Colon (tissue), 2 donors: ENCODE data around the gene EPHB1.

Experiments used
- FAIRE-seq: peaks from 2 replicates; lab custom pipeline; 2012; peaks lifted over from hg19 to GRCh38; lab: Jason Lieb, UNC
- donor health status: control.
- donor health status: control.

EPHB1 gene

GRCh38 chr3:134850761-134851160 is 55.7 kb downstream of the EPHB1 start:
- FAIRE-seq: no peak

- no peak for FAIRE-seq
Observed at GRCh38 chr3:134852132-134852531, 57.1 kb downstream of the EPHB1 start.

DNA sequence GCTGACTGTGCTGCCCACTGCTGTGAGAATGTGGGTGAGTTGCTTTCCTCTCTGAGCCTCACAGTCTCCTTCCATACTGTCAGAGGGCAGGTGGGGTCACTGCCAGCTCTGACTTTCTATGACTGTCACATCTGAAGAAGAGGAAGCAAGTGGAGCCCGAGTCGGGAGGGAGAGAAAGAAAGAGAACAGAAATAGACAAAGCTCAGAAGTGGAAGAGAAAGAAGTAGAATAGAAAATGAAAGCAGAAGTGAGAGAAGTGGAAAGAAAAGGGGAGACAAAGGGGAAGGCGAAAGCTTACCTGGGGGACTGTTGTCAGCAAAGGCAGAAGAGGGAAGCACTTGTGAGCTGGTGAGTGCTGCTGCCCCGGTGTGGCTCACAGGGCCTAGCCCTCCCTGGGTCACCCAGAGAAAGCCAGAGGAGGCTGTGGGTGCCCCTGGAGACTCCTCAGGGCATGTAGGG is 57.9 kb downstream of the EPHB1 start:
- no peak for FAIRE-seq

DNA sequence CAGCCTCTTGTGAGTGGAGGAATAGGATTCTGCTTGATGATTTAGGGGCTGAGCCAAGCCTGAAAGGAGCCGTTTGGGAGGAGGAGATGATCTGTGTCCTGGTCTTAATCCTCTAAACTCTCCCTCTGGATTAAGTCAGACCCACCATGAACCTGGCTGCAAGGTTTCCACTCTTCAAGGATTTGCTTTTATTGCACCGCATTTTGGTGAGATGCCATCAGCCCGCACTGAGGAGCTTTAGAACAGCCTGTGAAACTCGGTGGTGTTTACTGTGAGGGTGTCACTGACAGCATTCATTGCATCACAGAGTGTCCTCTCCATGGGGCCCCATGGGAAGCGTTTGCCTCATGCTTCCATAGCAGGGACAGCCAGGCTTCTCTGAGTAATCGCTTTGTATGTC is 59.2 kb downstream of the EPHB1 start:
- FAIRE-seq: no peak

DNA sequence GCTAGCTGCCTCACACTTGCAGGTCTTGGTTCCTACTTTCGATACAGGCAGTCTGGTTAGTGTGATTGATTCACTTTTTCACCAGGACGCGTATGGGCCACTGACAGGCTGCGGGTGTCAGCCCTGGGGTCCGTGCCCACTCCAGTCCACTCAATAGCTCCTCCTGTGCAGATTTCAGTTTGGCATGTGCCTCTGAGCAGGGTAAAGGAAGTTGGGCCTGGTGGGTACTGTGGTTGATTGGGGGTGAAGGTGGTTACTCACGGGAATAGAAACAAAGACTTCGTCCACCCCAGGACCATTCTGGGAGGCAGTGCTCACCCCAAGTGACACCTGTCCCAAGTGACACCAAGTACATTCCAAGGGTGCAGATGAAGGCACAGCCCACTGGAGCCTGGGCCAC is 62.3 kb downstream of the EPHB1 start:
- FAIRE-seq: no peak

DNA sequence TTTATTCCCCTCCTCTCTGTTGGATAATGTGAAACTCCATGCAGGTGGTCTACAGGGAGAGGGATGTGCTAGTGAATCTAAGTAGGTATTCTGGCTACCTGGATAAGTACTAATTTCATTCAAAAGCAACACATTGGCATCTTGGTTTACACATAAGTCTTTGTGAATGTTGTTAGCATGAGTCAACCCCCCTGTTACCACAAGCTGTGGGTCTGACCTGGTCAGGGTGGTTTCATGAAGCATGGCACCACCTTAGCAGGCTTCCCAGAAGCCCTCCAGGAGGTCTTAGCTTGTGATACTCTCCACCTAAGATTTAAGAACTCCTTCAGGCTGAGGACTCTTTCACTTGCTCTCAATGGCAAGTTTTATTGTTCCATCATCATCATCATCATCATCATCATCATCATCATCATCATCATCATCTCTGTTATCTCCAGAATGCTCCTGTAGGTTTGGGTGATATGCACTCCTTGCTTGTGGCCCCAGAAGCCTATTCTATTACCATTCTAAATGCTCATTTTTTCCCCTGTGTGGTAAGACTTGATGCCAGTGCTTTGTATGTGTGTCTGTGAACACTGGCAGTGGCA is 62.8 kb downstream of the EPHB1 start:
- FAIRE-seq: no peak

GRCh38 chr3:134858441-134859035 is 63.5 kb downstream of the EPHB1 start:
- FAIRE-seq: no peak

GRCh38 chr3:134859341-134859740 is 64.3 kb downstream of the EPHB1 start:
- no peak for FAIRE-seq

DNA sequence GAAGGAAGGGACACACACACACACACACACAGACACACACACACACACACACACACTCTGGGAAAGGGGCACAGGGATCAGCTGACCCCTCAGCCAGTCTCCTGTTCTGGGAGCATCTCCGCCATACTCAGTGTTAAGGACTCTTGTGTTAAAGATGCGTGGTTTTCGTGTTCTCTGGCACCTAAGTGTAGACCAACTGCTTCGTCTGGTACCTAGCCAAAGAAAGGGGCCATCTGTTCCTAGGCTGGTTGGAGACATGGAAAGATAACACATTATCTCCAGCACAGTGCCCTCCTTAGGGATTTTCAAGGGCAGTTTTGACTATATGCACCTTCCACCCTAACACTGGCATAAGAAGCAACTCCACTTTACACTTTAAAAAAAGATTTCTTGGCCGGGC is 65.1 kb downstream of the EPHB1 start:
- no peak for FAIRE-seq

DNA sequence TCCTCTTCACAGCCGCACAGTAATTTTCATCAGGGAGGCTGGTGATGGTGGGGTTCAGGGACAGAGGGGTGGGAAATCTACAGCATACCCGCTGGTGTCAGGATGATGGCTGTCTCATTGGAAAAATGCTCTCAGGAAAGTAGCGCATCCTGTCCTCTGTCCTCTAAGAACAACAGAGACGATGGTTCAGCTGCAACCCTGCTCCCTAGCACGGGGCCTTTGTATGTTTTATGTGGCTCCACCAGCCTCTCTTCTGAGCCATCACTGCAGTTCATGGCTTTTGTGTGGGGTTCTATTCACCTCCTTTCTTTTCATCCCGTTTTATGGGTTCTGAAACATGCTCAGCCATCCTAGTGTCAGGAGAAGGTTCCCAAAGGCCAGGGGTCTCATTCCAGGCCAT is 68.9 kb downstream of the EPHB1 start:
- no peak for FAIRE-seq

GRCh38 chr3:134864636-134865035 is 69.6 kb downstream of the EPHB1 start:
- FAIRE-seq: no peak

GRCh38 chr3:134867277-134867676 is 72.2 kb downstream of the EPHB1 start:
- no peak for FAIRE-seq

- no peak for FAIRE-seq
Observed at GRCh38 chr3:134869153-134869726, 74.2 kb downstream of the EPHB1 start.

GRCh38 chr3:134871818-134872217 is 76.8 kb downstream of the EPHB1 start:
- no peak for FAIRE-seq

DNA sequence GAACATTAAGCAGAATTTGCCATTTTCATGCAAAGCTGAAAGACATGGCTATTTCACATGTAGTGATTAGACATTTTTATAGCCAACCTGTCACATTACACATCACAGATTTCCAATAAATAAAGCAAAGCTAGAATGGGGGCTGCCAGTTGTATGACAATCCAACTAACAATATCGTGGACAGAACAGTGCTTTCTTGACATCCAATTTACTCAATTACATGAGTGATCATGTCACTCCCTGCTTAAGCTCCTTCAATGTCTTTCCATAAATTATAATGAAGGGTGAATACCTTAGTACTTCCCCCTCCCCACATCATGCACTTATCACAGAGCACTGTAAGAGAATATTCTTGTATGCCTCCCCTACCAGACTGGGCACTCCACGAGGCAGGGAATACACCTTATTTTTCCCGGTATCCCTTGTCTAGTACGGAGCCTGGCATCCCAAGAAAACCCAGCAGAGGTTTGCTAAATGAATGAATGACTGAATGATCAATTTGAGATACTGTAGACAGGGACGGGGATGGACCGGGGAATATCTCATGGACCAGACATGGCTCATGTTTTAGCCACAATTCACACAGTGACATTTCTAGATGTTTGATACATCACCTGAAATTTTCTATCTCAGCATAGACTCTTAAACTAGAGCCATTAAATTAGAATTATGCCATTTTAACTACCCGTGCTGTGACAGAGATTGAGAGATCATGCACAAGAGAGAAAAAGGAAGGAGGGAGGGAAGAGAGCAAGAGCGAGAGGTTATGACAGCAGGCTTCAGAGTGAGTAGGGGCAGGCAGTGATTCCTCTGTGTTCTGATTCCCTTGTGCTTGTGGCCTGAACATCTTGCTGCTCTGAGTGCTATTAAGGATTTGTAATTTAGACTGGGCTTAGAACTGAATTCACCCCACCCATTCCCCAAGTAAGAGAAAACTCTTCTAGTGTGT is 77.7 kb downstream of the EPHB1 start:
- no peak for FAIRE-seq

DNA sequence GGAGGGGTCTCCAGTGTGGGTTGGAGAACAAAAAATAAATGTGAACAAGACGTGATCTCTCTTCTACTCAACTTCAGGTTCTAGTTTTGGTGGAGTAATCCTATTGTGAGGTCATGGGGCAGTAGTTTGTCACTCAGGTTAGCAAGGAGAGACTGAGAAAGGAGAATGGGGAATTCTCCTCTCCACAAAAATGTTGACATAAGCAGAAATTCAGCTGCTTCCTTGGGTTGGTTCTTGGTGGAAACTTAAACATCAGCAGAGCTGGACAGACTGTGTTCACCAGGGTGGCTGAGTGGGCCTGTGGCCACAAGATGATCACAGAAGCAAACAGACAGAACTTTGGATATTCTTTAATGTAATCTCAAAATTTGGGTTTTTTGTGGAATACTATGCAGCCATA is 78.7 kb downstream of the EPHB1 start:
- FAIRE-seq: no peak

GRCh38 chr3:134874737-134875413 is 79.8 kb downstream of the EPHB1 start:
- FAIRE-seq: no peak

- FAIRE-seq: no peak
Observed at GRCh38 chr3:134876836-134877235, 81.8 kb downstream of the EPHB1 start.

DNA sequence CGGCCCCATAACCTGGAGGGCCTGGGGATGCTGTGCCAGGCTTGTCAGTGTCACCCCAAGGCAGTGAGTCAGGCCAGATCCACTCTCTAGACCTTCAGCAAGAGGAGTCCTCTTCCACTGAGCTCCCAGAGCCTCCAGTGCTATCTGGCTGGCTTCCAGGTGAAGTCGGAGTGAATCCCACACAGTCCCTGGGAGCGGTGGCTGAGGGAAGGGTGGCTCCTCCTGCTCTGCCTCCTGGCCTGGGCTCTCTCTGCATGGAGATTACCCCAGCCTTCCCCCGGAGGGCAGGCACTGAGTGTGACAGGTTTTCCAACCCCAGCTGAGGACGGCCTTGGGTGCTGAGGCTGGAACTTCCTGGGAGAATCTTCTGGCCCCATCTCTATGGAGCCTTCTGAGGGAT is 82.7 kb downstream of the EPHB1 start:
- no peak for FAIRE-seq

DNA sequence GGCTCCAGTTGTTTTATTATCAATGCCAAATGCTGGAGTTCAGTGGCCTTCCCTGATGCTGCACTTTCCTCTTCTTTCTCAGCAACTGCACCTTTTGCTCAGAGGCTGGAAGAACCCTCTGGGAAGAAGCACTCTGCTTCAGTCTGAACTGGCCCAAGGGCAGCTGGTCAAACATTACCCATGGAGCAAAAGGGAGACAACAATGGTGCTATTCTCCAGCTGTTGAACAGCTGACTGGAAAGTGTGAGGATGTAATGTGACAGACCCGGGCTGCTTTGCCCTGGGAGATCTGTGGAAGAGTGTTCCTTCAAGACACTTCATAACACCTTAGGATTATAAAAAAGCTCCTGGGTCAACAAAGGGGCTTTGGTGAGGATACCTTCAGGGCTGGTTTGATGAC is 84.9 kb downstream of the EPHB1 start:
- FAIRE-seq: no peak

GRCh38 chr3:134880431-134880830 is 85.4 kb downstream of the EPHB1 start:
- FAIRE-seq: no peak

- no peak for FAIRE-seq
Observed at GRCh38 chr3:134881305-134881704, 86.2 kb downstream of the EPHB1 start.
